Lung (tissue), 12 donors: ENCODE measurements around the gene DCAF7. TPM values are rescaled to one million over a fixed set of nuclear protein-coding genes. Genes with fewer than 3 reads are reported as not detected.

Experiments
- ATAC-seq: fragments of 200-7000 bp; cut with Tn5 transposase; one replicate; pipeline ENCODE4 v1.9.1; 2020; ENCODE audit warnings: moderate number of reproducible peaks; ENCODE audit not compliant: insufficient read depth, low FRiP score
- DNase-seq, 3 donors: peaks; one replicate each; pipeline ENCODE4 v3.0.0-alpha.2; 2013 to 2017
- H3K27ac ChIP-seq, 2 donors: one replicate each; pipeline ENCODE4 v1.5.1; 2013; ENCODE audit warnings: mild to moderate bottlenecking in 2 of 2, moderate library complexity in 2 of 2, control low read depth in 1 of 2, inconsistent platforms in 1 of 2, low read depth in 1 of 2, low read length in 1 of 2
- H3K27me3 ChIP-seq, 3 donors: one replicate each; pipeline ENCODE4 v1.5.1; 2013; ENCODE audit warnings: low read length in 2 of 3; ENCODE audit not compliant: control insufficient read depth in 3 of 3, insufficient read depth in 3 of 3
- H3K36me3 ChIP-seq, 4 donors: one replicate each; pipeline ENCODE4 v1.5.1; 2013; ENCODE audit warnings: low read length in 4 of 4, mild to moderate bottlenecking in 1 of 4, moderate library complexity in 1 of 4; ENCODE audit not compliant: control insufficient read depth in 4 of 4, insufficient read depth in 4 of 4
- H3K4me1 ChIP-seq, 5 donors: one replicate each; pipeline ENCODE4 v1.5.1; 2013; ENCODE audit warnings: low read length in 5 of 5, mild to moderate bottlenecking in 2 of 5, moderate library complexity in 1 of 5; ENCODE audit not compliant: control insufficient read depth in 5 of 5, insufficient read depth in 5 of 5
- H3K4me3 ChIP-seq: one replicate; pipeline ENCODE4 v1.5.1; 2013; ENCODE audit warnings: mild to moderate bottlenecking, control low read depth, moderate library complexity
- H3K9ac ChIP-seq, 2 donors: one replicate each; pipeline ENCODE4 v1.5.1; 2013; ENCODE audit warnings: low read length in 2 of 2, control low read depth in 1 of 2; ENCODE audit not compliant: insufficient read depth in 1 of 2
- H3K9me3 ChIP-seq, 4 donors: one replicate each; pipeline ENCODE4 v1.5.1; 2013; ENCODE audit warnings: low read length in 3 of 4, mild to moderate bottlenecking in 1 of 4, moderate library complexity in 1 of 4; ENCODE audit not compliant: control insufficient read depth in 4 of 4, insufficient read depth in 3 of 4
- WGBS, 2 donors: extraction: QIAGEN DNeasy Blood & Tissue Kit; methylation state at CpG; one replicate each; pipeline ENCODE4 v1.1.7; 2013; 5-methylcytosine and 5-hydroxymethylcytosine counted together
- polyA plus RNA-seq, 2 donors: library from polyadenylated mRNA; stranded (reverse); fragments of 200-250 nt; gene quantifications; one replicate each; pipeline ENCODE4 v1.2.1, GENCODE V29; 2013
- total RNA-seq, 2 donors: library from RNA; depleted of rRNA in 1 of 2; stranded (reverse); fragments of >200 nt in 1 of 2; gene quantifications; one replicate each; pipeline ENCODE4 v1.2.1, GENCODE V29; 2014 to 2021
- TF ChIP-seq, protein P1 (sequence below): IDR thresholded peaks from 2 replicates; pipeline ENCODE4 v1.5.1; 2012; ENCODE audit warnings: mild to moderate bottlenecking; ENCODE audit errors: control extremely low read depth, extremely low read depth
- donor health status: control.
- donor health status: control.
- donor health status: Bipolar disorder and iron deficiency.
- donor health status: healthy.
- donor health status: DM: yes; HTN: yes; CAD: no.

Gene DCAF7
- total and polyA plus RNA-seq, 4 donors, result 21.7 to 76.6 (median 44.1) TPM

DNA sequence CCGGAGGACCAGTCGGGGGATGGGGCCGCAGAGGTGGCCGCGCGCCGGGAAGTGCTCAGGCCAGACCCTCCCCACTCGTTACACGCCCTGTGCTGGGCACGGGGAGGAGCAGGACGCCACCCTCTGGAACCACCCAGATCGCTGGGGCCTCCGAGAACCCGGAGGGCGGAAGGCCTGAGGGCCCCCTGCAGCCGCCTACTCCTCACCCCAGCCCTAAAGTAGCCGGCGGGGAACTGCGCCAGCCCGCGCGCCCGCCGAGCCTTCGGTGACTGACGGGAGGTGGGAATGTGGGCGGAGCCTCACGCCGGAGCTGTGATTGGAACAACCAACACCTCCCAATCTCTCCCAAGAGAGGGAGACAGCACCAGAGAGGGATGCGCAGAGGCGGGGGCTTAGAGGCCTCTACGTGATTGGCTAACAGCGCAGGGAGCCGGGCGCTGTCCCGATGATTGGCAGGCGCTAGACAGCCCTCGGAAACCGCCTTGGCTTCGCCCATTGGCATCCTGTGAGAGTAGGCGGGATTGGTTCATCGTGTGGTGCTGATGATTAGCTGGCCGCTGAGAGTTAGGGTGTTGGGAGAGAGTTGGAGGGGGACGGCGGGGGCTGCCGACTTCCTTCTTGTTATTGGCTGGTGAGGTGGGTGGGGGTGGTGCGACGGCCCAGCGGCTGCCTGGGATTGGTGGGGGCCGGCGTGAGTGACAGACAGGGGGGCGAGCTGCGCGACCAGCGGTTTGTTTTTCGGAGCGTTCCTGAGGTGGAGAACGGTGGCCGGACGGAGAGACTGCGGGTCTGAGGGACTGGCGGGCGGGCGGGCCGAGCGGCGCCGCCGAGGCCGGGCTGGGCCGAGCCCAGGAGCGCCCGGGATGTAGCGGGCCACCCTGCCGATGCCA lies 71.7 kb downstream of the DCAF7 start, which contains the start of gene MAP3K3:
Gene MAP3K3 (plus strand): TSS at position 734 of the 890 bp plus-strand sequence. CDS start 343 bp downstream, outside the sequence.
- Histone ChIP-seq H3K4me3 (peak within 1 kb of the TSS; percentile 89), H3K27ac (peak within 1 kb of the TSS; percentile 95 to 97), H3K9ac (peak within 1 kb of the TSS in 1 of 2 donors; percentile 63), H3K36me3 (no peaks in the 10 kb centered on the region), H3K9me3 (no peaks in the 10 kb centered on the region), H3K27me3 (no peaks in the 10 kb centered on the region), H3K4me1 (peaks cover 2 to 31% (median 15%) of the 10 kb centered on the region in 5 donors)
- ATAC-seq (peak; percentile 94), DNase-seq (peak; percentile 100)
- TF ChIP-seq, protein P1, sequence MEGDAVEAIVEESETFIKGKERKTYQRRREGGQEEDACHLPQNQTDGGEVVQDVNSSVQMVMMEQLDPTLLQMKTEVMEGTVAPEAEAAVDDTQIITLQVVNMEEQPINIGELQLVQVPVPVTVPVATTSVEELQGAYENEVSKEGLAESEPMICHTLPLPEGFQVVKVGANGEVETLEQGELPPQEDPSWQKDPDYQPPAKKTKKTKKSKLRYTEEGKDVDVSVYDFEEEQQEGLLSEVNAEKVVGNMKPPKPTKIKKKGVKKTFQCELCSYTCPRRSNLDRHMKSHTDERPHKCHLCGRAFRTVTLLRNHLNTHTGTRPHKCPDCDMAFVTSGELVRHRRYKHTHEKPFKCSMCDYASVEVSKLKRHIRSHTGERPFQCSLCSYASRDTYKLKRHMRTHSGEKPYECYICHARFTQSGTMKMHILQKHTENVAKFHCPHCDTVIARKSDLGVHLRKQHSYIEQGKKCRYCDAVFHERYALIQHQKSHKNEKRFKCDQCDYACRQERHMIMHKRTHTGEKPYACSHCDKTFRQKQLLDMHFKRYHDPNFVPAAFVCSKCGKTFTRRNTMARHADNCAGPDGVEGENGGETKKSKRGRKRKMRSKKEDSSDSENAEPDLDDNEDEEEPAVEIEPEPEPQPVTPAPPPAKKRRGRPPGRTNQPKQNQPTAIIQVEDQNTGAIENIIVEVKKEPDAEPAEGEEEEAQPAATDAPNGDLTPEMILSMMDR, result no peak
- 0% methylated on average over 55 to 75 of the region's 75 CpGs for WGBS, 2 donors

DNA sequence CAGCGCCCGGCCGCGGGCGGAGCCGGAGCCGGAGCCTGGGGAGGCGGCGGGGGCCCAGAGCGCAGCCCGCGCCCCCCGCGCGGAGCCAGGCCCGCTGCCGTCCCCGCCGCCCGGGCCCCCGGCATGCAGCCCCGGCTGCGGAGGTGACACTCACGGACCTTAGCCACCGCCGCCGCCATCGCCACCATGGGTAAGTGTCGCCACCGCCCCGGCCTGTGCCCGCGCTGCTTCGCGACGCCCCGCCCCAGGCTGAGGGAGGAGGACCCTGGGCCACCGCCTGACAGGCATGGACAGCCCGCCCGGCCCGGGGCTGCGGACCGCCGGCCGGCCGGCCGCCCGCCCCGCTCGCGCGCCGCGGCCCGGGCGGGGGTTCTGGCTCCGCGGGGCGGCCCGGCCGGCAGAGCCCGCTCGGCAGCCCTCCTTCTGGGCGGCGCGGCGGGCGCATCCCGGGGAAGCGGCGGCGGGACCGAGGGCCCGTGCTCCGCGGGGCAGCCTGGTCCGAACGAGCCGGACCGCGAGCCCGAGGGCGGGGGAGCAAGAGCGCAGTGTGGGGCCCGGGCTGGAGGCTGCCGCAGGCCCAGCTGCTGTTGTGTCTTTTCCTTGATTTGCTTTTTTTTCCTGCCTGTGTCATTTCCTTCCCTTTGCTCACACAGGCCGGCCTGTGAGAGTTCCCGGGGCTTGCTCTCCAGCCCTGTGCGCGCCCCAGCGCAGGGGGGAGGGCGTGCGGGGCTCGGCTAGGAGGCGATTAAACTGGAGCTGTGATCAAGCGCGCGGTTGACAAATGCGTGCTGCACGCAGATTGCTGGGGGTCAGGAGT lies 72.5 kb downstream of the DCAF7 start:
- 1% methylated on average over 26 to 99 of the region's 100 CpGs for WGBS, 2 donors
- Histone ChIP-seq H3K4me1 (peaks cover 5 to 35% (median 18%) of the 10 kb centered on the region in 5 donors), H3K36me3 (no peaks in the 10 kb centered on the region), H3K9ac (peak overlapping the region in 1 of 2 donors; percentile 63), H3K4me3 (peak overlapping the region; percentile 89), H3K27me3 (no peaks in the 10 kb centered on the region), H3K27ac (peak overlapping the region; percentile 95 to 97), H3K9me3 (no peaks in the 10 kb centered on the region)
- TF ChIP-seq, protein P1, result no peak
- ATAC-seq (peak; percentile 3), DNase-seq (peak; percentile 66 to 71 (median 68))

DNA sequence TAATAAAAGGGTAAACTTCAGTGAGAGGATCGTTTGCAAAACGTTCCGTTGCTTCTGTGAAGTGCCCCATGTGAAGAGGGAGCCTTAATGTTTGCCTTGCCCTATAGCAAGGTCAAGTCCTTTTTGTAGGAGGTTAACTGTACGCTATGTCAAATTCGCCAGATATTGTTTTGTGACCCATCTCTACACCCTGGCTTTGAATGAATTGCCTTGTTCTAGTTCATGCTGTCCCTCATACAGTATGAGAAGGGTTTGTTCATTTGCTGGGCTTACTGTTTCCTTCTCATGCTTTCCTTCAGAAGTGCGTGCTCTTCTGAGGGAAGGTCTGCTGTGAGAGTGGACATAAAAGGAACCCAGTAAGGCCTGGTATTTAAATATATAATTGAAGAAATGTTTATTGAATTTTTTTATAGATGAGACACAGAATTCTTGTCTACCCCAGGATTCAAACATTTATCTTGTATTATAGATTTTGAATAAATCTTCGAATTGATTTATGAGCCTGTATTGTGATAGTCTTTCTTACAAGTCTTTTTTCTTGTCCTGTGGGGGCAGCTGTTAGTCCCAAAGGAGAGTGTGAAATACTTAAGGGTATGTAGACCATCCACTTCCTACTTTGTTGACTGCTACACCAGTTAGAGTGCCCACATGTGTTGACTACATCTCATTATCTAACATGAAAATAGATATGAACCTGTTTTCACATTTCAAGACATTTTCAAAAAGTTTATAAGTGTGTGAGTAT lies 73.7 kb downstream of the DCAF7 start:
- Histone ChIP-seq H3K27ac (peak overlapping the region; percentile 17 to 56), H3K4me1 (peaks cover 7 to 35% (median 18%) of the 10 kb centered on the region in 5 donors)
- WGBS, 2 donors, result 29 to 38% methylated on average over 7 of the region's 7 CpGs

More for the DNA sequence above, 73.7 kb downstream of the DCAF7 start:
- H3K27me3 ChIP-seq, result no peaks in the 10 kb centered on the region
- no peaks in the 10 kb centered on the region for H3K36me3 ChIP-seq
- H3K4me3 ChIP-seq, result peak overlapping the region; percentile 31
- H3K9ac ChIP-seq, result peak overlapping the region in 1 of 2 donors; percentile 63
- ATAC-seq (no peak), DNase-seq (no peak)
- TF ChIP-seq, protein P1, result no peak
- H3K9me3 ChIP-seq, result no peaks in the 10 kb centered on the region
